ENCODE measurements around the gene ANKLE2. TPM values are rescaled to one million over a fixed set of nuclear protein-coding genes. Genes with fewer than 3 reads are reported as not detected.
A peak's percentile ranks its signal among the peaks of the same experiment; 100 is the strongest.

ANKLE2 gene
- polyA plus RNA-seq, 2 of the 4 experiments (the other 2 are of a cell fraction), result 70.7 to 103 TPM

DNA sequence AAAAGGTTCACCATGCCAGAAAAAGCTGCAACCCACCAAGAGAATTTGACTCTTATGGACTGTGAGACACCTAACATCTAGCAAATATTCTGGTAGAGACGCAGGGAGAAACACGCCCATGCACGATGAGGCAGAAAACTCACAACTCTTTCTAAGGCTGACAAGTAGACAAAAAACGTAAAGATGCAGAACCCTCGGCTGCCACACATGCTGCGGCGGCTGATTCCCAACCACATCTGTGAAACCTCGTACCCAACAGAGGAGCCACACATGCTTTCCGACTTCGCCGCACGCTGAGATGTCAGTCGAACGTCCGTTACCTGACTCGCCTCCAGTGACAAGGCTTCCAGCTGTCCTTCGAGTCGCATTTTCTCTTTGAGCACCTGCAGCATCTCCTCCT lies 45.2 kb upstream of the ANKLE2 start:
- CTCF ChIA-PET, result interaction anchor here (1.4 to 1.9 kb wide), 2 partner anchors 16 to 38 kb away, joined by 4 to 5 read pairs; no protein-coding TSS in a partner anchor
- Histone ChIP-seq H3K4me3 (no peak overlapping the region), H3K4me2 (no peak overlapping the region), H3K9me3 (no peaks in the 10 kb centered on the region), H3K27ac (no peak overlapping the region), H3K4me1 (no peaks in the 10 kb centered on the region)
- ATAC-seq (no peak), FAIRE-seq (no peak), DNase-seq (ENCODE audit: low read depth in 1 of 2, low spot score in 1 of 2) (no peak)
- WGBS (ENCODE audit: missing lambda C conversion rate), result 94% methylated on average over 18 of the region's 18 CpGs
- POLR2A ChIA-PET, result no interaction called here
- TF ChIP-seq EP300 (IDR thresholded peaks at IDR 0.05) (no peak), SREBF2 (IDR thresholded peaks at IDR 0.05) (no peak), TFCP2L1 (CRISPR knock-in tag; IDR thresholded peaks at IDR 0.05) (no peak), RAD21 (conservative IDR thresholded peaks at IDR 0.05 in 1 of 2, IDR thresholded peaks at IDR 0.05 in 1 of 2) (no peak), BHLHE40 (IDR thresholded peaks at IDR 0.05; ENCODE audit: low read depth, low read length) (no peak), HDAC2 (IDR thresholded peaks at IDR 0.05) (no peak), EHF (CRISPR knock-in tag; IDR thresholded peaks at IDR 0.05) (no peak), NFE2L2 (conservative IDR thresholded peaks at IDR 0.05; ENCODE audit: low read length) (no peak)

GRCh38 chr12:132804426-132804861 lies 42.8 kb upstream of the ANKLE2 start:
- Histone ChIP-seq H3K4me2 (no peak overlapping the region), H3K4me3 (no peak overlapping the region), H3K9me3 (no peaks in the 10 kb centered on the region), H3K4me1 (no peaks in the 10 kb centered on the region), H3K27ac (no peak overlapping the region)
- ATAC-seq (peak in 1 of 2 experiments; percentile 50; a peak in 3 of 6 replicates), DNase-seq (ENCODE audit: low read depth in 1 of 2, low spot score in 1 of 2) (peak in 1 of 2 experiments; percentile 29), FAIRE-seq (no peak)
- ChIA-PET CTCF (interaction anchor here (1.0 to 1.2 kb wide), 2 partner anchors 9 to 19 kb away, joined by 3 to 4 read pairs; no protein-coding TSS in a partner anchor), POLR2A (no interaction called here)
- TF ChIP-seq, protein P1, sequence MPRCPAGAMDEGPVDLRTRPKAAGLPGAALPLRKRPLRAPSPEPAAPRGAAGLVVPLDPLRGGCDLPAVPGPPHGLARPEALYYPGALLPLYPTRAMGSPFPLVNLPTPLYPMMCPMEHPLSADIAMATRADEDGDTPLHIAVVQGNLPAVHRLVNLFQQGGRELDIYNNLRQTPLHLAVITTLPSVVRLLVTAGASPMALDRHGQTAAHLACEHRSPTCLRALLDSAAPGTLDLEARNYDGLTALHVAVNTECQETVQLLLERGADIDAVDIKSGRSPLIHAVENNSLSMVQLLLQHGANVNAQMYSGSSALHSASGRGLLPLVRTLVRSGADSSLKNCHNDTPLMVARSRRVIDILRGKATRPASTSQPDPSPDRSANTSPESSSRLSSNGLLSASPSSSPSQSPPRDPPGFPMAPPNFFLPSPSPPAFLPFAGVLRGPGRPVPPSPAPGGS (IDR thresholded peaks at IDR 0.05), result no peak
- TF ChIP-seq MAX (IDR thresholded peaks at IDR 0.05) (no peak), JUN (IDR thresholded peaks at IDR 0.05) (no peak), KDM1A (IDR thresholded peaks at IDR 0.05; ENCODE audit: low read depth) (no peak), NR3C1 (IDR thresholded peaks at IDR 0.05) (no peak)
- WGBS (ENCODE audit: missing lambda C conversion rate), result 79% methylated on average over 16 of the region's 16 CpGs

DNA sequence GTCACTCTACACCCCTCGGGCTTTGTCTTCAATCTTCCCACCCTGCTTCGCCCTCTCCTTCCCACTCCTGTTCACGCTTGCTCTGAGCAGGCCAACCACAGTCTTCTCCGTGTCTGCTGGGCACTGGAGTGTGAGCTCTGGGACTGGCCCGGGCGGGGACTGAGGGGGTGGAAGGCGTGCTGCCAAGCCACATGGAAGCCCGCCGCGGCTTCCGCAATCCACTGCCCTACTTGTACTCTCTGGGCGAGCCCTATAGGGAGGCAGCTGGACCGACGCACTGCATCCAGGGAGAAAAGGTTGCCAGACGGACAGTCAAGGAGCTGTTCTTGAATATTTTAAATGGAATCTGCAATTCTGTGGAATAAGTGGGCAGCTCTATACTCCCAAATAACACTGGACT lies 42.3 kb upstream of the ANKLE2 start:
- Histone ChIP-seq H3K4me3 (no peak overlapping the region), H3K27ac (no peak overlapping the region), H3K4me2 (no peak overlapping the region), H3K9me3 (no peaks in the 10 kb centered on the region), H3K4me1 (no peaks in the 10 kb centered on the region)
- CTCF ChIA-PET, result interaction anchor here (1.0 to 1.2 kb wide), 2 partner anchors 8 to 19 kb away, joined by 3 to 4 read pairs; no protein-coding TSS in a partner anchor
- TF ChIP-seq CBX2 (IDR thresholded peaks at IDR 0.05; ENCODE audit: borderline replicate concordance, low read depth), result no peak
- no peak for TF ChIP-seq NPAS2 (CRISPR knock-in tag; IDR thresholded peaks at IDR 0.05; ENCODE audit: borderline replicate concordance)
- TF ChIP-seq NR3C1 (IDR thresholded peaks at IDR 0.05), result no peak
- TF ChIP-seq HOXA7 (CRISPR knock-in tag; IDR thresholded peaks at IDR 0.05), result no peak
- TF ChIP-seq ZFP36 (IDR thresholded peaks at IDR 0.05; ENCODE audit: borderline replicate concordance, partially characterized antibody), result no peak
- TF ChIP-seq RNF2 (IDR thresholded peaks at IDR 0.05; ENCODE audit: borderline replicate concordance, low read depth), result no peak
- TF ChIP-seq MAX (IDR thresholded peaks at IDR 0.05), result no peak
- TF ChIP-seq FOSL2 (IDR thresholded peaks at IDR 0.05), result no peak
- no peak for TF ChIP-seq FOSL2 (CRISPR knock-in tag; IDR thresholded peaks at IDR 0.05)
- POLR2A ChIA-PET, result no interaction called here
- DNase-seq (ENCODE audit: low read depth in 1 of 2, low spot score in 1 of 2) (no peak), FAIRE-seq (no peak), ATAC-seq (no peak)
- WGBS (ENCODE audit: missing lambda C conversion rate), result 97% methylated on average over 15 of the region's 15 CpGs

- H3K4me3 ChIP-seq, result no peak overlapping the region
- TF ChIP-seq CBX8 (IDR thresholded peaks at IDR 0.05), result no peak
- peak; percentile 64 for TF ChIP-seq MAFK (IDR thresholded peaks at IDR 0.05; ENCODE audit: partially characterized antibody)
- FAIRE-seq (no peak), ATAC-seq (no peak), DNase-seq (ENCODE audit: low read depth in 1 of 2, low spot score in 1 of 2) (no peak)
- WGBS (ENCODE audit: missing lambda C conversion rate), result 89% methylated on average over 14 of the region's 14 CpGs
- no peak overlapping the region for H3K27ac ChIP-seq
- no peaks in the 10 kb centered on the region for H3K4me1 ChIP-seq
- POLR2A ChIA-PET, result no interaction called here
- H3K9me3 ChIP-seq, result no peaks in the 10 kb centered on the region
- no peak overlapping the region for H3K4me2 ChIP-seq
- CTCF ChIA-PET, result no interaction called here
Measured at GRCh38 chr12:132803125-132803524, 41.5 kb upstream of the ANKLE2 start.

Measured in A549 (cell line).